ENCODE data around the gene ME2. TPM values are rescaled to one million over a fixed set of nuclear protein-coding genes. Genes with fewer than 3 reads are reported as not detected.

ME2 gene
- total RNA-seq (2022) (15.7 and 16.5 TPM in 2 replicates), Bru-seq, nascent RNA (percentile 55 among the genes with signal in this experiment), BruChase-seq, experiment 1, labeled RNA remaining after a 2-hour chase (percentile 53 among the genes with signal in this experiment), BruChase-seq, experiment 2, labeled RNA remaining after a 6-hour chase (percentile 56 among the genes with signal in this experiment)
- long read RNA-seq, full-length matches to known transcripts: 18 of 23 reads
- long read RNA-seq, partial matches to known transcripts: 1 of 23 reads
- long read RNA-seq, other reads (novel, unspliced or antisense): 4 of 23 reads

DNA sequence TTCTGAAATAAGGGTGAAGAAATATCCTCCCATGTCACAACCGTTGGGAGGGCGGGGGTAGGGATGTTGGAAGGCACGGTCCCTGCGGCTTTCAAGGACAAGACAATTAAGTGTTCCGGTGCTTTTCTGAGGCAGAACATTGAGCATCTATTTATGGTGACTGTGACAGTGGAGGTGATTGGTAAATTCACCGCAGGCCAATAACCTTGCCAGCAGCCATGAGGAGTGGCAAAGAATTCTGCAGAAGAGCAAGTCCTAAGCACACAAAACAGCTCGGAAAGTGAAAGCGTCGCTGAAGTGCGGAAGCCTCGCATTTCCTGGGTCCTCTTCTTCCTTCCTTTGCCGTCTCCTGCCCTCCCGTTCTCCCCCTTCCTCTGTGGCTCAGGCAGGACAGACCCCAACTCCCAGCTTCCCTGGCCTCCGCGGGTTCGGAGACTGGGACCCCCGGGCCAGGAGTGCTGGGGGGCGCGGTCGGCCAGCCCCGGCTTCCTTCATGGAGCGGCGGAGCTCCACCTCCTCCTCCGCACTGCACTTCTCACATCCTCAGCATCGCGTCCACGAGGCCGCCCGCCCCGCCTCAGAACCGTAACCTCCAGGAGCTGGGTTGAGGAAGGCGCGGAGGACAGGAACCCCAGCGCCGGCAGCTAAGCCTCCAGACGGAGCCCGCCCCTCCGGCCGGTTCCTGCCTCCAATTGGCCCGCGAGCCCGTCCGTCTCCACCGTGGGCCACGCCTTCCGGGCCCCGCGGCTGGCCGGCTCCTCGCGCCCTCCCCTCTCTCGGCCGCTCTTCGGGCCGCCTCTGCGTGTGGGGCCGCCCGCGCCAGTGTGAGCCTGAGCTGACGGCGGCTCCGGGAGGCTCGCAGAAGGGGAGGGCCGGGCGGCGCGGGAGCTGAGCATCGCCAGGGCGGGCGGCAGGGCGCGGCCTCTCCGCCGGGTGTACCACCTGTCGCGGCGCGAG lies at the start of gene ME2:
ME2 (plus strand) TSS at position 774 of the 957 bp plus-strand sequence. CDS start 16,703 bp downstream, outside the sequence.
- H3K36me3 Mint-ChIP-seq (ENCODE audit: insufficient read depth, unreplicated experiment): no peaks in the 10 kb centered on the region
- H3K27ac Mint-ChIP-seq (ENCODE audit: unreplicated experiment): peak within 1 kb of the TSS; percentile 69
- Histone ChIP-seq H3K27me3 (replicated peaks; ENCODE audit: control insufficient read depth, insufficient read depth, low read length) (no peaks in the 10 kb centered on the region), H3K4me3 (ENCODE audit: low read depth, low read length) (peak within 1 kb of the TSS; percentile 72), H3K36me3 (ENCODE audit: control insufficient read depth, insufficient read depth, low read length) (no peaks in the 10 kb centered on the region), H3K9me3 (no peaks in the 10 kb centered on the region), H3K4me1 (no peaks in the 10 kb centered on the region)
- no peaks in the 10 kb centered on the region for H3K4me1 Mint-ChIP-seq (ENCODE audit: low read depth, unreplicated experiment)
- ChIA-PET CTCF (interaction anchor here (1.0 kb wide), 1 partner anchor 60 kb away, joined by 3 read pairs; no protein-coding TSS in a partner anchor), POLR2A (interaction anchor here (0.6 to 1.2 kb wide), 2 partner anchors 89 to 152 kb away, joined by 3 to 5 read pairs; partner anchors contain the start of genes ELAC1 and SMAD4)
- TF ChIP-seq, protein P1, sequence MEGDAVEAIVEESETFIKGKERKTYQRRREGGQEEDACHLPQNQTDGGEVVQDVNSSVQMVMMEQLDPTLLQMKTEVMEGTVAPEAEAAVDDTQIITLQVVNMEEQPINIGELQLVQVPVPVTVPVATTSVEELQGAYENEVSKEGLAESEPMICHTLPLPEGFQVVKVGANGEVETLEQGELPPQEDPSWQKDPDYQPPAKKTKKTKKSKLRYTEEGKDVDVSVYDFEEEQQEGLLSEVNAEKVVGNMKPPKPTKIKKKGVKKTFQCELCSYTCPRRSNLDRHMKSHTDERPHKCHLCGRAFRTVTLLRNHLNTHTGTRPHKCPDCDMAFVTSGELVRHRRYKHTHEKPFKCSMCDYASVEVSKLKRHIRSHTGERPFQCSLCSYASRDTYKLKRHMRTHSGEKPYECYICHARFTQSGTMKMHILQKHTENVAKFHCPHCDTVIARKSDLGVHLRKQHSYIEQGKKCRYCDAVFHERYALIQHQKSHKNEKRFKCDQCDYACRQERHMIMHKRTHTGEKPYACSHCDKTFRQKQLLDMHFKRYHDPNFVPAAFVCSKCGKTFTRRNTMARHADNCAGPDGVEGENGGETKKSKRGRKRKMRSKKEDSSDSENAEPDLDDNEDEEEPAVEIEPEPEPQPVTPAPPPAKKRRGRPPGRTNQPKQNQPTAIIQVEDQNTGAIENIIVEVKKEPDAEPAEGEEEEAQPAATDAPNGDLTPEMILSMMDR (IDR thresholded peaks at IDR 0.05; ENCODE audit: insufficient read depth in 1 of 2, low read depth in 1 of 2, low read length in 1 of 2, severe bottlenecking in 1 of 2, unreplicated experiment in 1 of 2): no peak
- no TSS peak for BruUV-seq (replicated peaks)
- H3K27me3 Mint-ChIP-seq (ENCODE audit: insufficient read depth, unreplicated experiment): no peaks in the 10 kb centered on the region
- intact Hi-C loops (cut with micrococcal nuclease; ENCODE audit: unreplicated experiment): no loop called here
- DNase-seq: peak; percentile 82 to 89
- peak within 1 kb of the TSS; percentile 95 for H3K4me3 Mint-ChIP-seq (ENCODE audit: unreplicated experiment)
- no peaks in the 10 kb centered on the region for H3K9me3 Mint-ChIP-seq (ENCODE audit: unreplicated experiment)

DNA sequence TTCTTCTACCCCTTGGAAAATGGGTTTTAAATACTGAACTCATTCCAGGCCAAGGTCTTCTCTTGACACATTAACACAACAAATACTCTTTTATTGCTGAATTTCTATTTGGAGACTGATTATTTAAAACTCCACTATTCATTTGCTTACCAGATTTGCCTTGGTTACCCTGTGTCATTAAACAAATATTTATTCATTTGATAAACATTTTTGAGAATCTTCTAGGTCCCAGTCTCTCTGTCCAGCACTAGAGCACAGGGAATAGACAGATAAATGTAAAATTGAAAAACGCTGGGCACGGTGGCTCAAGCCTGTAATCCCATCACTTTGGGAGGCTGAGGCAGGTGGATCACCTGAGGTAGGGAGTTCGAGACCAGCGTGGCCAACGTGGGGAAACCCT lies 49.3 kb upstream of the ME2 start:
- Mint-ChIP-seq H3K27ac (ENCODE audit: unreplicated experiment) (no peak overlapping the region), H3K27me3 (ENCODE audit: insufficient read depth, unreplicated experiment) (no peaks in the 10 kb centered on the region), H3K4me1 (ENCODE audit: low read depth, unreplicated experiment) (no peaks in the 10 kb centered on the region), H3K4me3 (ENCODE audit: unreplicated experiment) (no peak overlapping the region), H3K36me3 (ENCODE audit: insufficient read depth, unreplicated experiment) (no peaks in the 10 kb centered on the region), H3K9me3 (ENCODE audit: unreplicated experiment) (no peaks in the 10 kb centered on the region)
- BruUV-seq (replicated peaks): no TSS peak
- TF ChIP-seq, protein P1 (IDR thresholded peaks at IDR 0.05; ENCODE audit: insufficient read depth in 1 of 2, low read depth in 1 of 2, low read length in 1 of 2, severe bottlenecking in 1 of 2, unreplicated experiment in 1 of 2): no peak
- H3K9me3 ChIP-seq: no peaks in the 10 kb centered on the region
- CTCF ChIA-PET: no interaction called here
- H3K4me3 ChIP-seq (ENCODE audit: low read depth, low read length): no peak overlapping the region
- H3K4me1 ChIP-seq: no peaks in the 10 kb centered on the region
- POLR2A ChIA-PET: no interaction called here
- intact Hi-C loops (cut with micrococcal nuclease; ENCODE audit: unreplicated experiment): no loop called here
- DNase-seq: no peak
- no peaks in the 10 kb centered on the region for H3K27me3 ChIP-seq (replicated peaks; ENCODE audit: control insufficient read depth, insufficient read depth, low read length)
- no peaks in the 10 kb centered on the region for H3K36me3 ChIP-seq (ENCODE audit: control insufficient read depth, insufficient read depth, low read length)

DNA sequence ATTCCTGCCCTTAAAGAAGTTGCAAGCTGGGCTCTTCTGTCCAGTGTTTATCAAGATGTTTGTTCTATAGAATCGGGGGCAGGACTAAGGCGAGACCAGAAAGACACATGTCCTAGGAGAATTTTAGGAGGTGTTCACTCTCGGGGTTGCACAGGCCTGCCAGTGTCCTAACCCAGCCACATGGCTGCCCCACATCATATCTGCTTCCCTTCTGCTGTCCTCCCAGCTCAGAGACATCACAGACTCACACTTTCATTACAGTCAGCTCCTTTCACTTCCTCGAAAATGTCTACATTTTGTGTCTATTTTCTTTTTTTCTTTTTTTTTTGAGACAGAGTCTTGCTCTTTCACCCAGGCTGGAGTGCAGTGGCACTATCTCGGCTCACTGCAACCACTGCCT lies 48.4 kb upstream of the ME2 start:
- POLR2A ChIA-PET: no interaction called here
- TF ChIP-seq, protein P1 (IDR thresholded peaks at IDR 0.05; ENCODE audit: insufficient read depth in 1 of 2, low read depth in 1 of 2, low read length in 1 of 2, severe bottlenecking in 1 of 2, unreplicated experiment in 1 of 2): no peak
- Mint-ChIP-seq H3K27me3 (ENCODE audit: insufficient read depth, unreplicated experiment) (no peaks in the 10 kb centered on the region), H3K4me3 (ENCODE audit: unreplicated experiment) (no peak overlapping the region), H3K9me3 (ENCODE audit: unreplicated experiment) (no peaks in the 10 kb centered on the region), H3K27ac (ENCODE audit: unreplicated experiment) (no peak overlapping the region), H3K36me3 (ENCODE audit: insufficient read depth, unreplicated experiment) (no peaks in the 10 kb centered on the region), H3K4me1 (ENCODE audit: low read depth, unreplicated experiment) (no peaks in the 10 kb centered on the region)
- intact Hi-C loops (cut with micrococcal nuclease; ENCODE audit: unreplicated experiment): no loop called here
- H3K9me3 ChIP-seq: no peaks in the 10 kb centered on the region
- no peak overlapping the region for H3K4me3 ChIP-seq (ENCODE audit: low read depth, low read length)
- no TSS peak for BruUV-seq (replicated peaks)
- no peaks in the 10 kb centered on the region for H3K4me1 ChIP-seq
- CTCF ChIA-PET: no interaction called here
- DNase-seq: no peak
- H3K27me3 ChIP-seq (replicated peaks; ENCODE audit: control insufficient read depth, insufficient read depth, low read length): no peaks in the 10 kb centered on the region
- no peaks in the 10 kb centered on the region for H3K36me3 ChIP-seq (ENCODE audit: control insufficient read depth, insufficient read depth, low read length)

All from Caco-2 (cell line).